Measurements from ENCODE around the gene GOLGA6L10. TPM values are rescaled to one million over a fixed set of nuclear protein-coding genes. Genes with fewer than 3 reads are reported as not detected.
A peak's percentile ranks its signal among the peaks of the same experiment; 100 is the strongest.
"Not testable (repeated sequence)": the region's sequence is repeated elsewhere in the genome, so short reads cannot be mapped to it uniquely, and the experiment has no call there.

GOLGA6L10 gene, protein sequence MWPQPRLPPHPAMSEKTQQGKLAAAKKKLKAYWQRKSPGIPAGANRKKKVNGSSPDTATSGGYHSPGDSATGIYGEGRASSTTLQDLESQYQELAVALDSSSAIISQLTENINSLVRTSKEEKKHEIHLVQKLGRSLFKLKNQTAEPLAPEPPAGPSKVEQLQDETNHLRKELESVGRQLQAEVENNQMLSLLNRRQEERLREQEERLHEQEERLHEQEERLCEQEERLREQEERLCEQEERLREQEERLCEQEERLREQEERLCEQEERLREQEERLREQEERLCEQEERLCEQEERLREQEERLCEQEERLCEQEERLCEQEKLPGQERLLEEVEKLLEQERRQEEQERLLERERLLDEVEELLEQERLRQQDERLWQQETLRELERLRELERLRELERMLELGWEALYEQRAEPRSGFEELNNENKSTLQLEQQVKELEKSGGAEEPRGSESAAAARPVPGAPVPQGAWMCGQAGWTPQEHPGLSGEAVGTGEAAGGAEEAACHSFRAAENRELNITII
- total RNA-seq, result 1 to 10 TPM in 6 of 8 experiments, under 1 TPM in 1, not detected in 1; 0.41 to 3.0 (median 1.3) TPM

DNA sequence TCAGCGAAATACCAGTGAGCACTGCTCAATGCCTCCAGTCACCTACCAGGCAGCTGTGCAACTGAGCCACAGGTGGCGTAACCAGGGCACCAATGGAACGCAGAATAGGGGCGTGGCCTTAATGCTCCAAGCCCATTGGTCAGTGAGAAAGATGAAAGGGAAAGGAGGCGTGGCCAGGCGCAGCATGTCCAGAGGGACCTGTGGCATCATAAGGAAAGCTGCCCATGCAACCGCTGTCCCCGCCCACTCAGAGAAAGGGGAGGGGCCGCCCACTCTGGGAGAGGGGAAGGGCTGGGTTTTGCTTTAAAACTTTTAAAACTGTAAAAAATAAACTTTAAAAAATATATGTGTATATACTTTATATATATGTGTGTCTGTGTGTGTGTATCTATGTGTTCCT, at the start of gene GOLGA6L10:
Gene GOLGA6L10 (minus strand): TSS at position 101 of the 400 bp plus-strand sequence. CDS start 100 bp downstream, at position 1.
- H3K27ac ChIP-seq; in situ Hi-C loops (cut with MboI; ENCODE audit: low pct_unique_long_range_greater_than_20kb in 2 of 9, low sequenced_read_pairs in 9 of 9, unreplicated experiment in 9 of 9); H3K4me1 ChIP-seq (replicated peaks in 1 of 2); ATAC-seq (replicated peaks in 6 of 8); H3K4me3 ChIP-seq: not testable (repeated sequence)
- no CpG with 5 or more reads among the region's 9 CpGs for WGBS, 10 experiments

DNA sequence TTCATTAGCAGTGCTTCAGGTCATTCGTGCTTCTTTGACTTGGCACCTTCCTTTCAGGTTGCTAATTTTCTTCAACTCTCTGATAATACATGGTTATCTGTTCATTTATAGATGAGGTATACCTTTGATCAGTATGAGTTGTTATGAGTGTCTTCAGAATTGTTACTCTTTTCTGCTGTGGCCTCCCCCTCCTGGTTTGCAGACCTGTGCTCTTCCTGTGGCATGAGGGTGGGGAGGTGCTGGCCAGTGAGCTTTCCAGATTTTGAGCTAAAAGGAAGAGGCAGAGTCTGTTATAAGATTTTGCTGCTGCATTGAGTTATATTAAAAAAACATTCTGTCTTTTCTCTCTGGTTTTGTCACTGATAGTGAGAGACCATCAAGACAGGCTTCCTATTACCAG, 49.5 kb upstream of the GOLGA6L10 start:
- Histone ChIP-seq H3K27ac (no peak overlapping the region), H3K4me1 (replicated peaks in 1 of 2) (no peaks in the 10 kb centered on the region), H3K4me3 (no peak overlapping the region)
- WGBS, 10 experiments, result no CpG with 5 or more reads among the region's 1 CpG
- in situ Hi-C loops (cut with MboI; ENCODE audit: low pct_unique_long_range_greater_than_20kb in 2 of 9, low sequenced_read_pairs in 9 of 9, unreplicated experiment in 9 of 9), result no loop called here
- ATAC-seq (replicated peaks in 6 of 8), result no peak

DNA sequence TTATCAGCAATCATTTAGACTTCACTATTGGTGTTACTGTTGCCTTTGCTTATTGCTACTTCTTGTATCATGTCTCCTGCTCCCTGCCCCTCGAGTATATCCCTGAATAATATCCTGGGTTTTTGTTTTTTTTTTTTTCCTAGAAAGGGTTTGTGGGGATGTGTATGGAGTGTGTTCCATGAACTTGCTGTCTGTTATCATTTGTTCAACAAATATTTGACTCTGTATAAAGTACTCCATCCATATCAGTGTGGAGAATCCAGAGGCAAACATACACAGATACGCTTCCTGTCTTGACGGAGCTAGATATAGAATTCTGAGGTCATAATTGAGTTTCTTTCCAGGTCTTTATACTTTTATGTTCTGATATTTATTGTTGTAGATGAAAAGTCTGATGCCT, 48.5 kb upstream of the GOLGA6L10 start:
- H3K27ac ChIP-seq, result no peak overlapping the region
- no peak overlapping the region for H3K4me3 ChIP-seq
- WGBS, 10 experiments, result 73 to 100% (median 91%) methylated on average over 1 to 3 of the region's 3 CpGs
- no peaks in the 10 kb centered on the region for H3K4me1 ChIP-seq (replicated peaks in 1 of 2)
- ATAC-seq (replicated peaks in 6 of 8), result no peak
- in situ Hi-C loops (cut with MboI; ENCODE audit: low pct_unique_long_range_greater_than_20kb in 2 of 9, low sequenced_read_pairs in 9 of 9, unreplicated experiment in 9 of 9), result no loop called here

DNA sequence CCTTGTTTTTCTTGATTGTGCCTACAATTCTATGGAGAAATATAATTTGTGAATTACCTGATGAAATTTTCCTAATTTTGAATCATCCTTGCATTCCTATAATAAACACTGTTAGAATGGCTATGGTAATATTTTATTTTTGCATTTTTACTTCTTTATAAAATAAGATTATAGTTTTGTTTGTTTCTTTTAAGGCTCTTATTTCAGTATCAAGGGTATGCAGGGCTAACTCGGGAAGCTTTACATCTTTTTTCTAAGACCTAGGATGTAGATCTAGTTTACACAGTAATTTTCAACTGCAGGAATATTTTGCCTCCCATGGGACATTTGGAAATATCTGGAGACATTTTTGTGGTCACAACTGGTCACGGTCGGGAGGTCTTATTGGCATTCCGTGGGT, 46.5 kb upstream of the GOLGA6L10 start:
- not testable (repeated sequence) for H3K4me1 ChIP-seq (replicated peaks in 1 of 2)

DNA sequence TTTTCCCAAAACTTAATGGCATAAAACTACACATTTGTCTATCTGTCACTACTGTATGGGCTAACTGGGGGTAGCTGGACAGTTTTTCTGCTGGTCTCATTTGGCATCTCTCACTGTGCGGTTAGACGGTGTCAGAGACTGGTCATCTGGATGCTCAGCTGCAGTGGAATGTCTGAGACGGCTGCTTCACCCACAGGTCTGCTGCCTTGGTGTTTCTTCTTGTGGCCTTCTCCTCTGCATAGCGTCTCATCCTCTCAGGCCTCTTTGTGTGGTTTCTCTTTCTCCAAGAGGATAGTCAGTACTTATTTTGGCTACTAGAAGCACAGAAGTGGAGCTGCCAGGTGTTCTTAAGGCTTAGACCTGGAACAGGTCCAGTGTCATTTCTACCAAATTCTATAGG, 44.4 kb upstream of the GOLGA6L10 start:
- ATAC-seq (replicated peaks in 6 of 8), result no peak
- Histone ChIP-seq H3K4me1 (replicated peaks in 1 of 2) (no peaks in the 10 kb centered on the region), H3K4me3 (no peak overlapping the region), H3K27ac (no peak overlapping the region)
- WGBS, 10 experiments, result 63 to 100% (median 100%) methylated on average over 1 to 4 of the region's 4 CpGs
- in situ Hi-C loops (cut with MboI; ENCODE audit: low pct_unique_long_range_greater_than_20kb in 2 of 9, low sequenced_read_pairs in 9 of 9, unreplicated experiment in 9 of 9), result no loop called here

More for the DNA sequence above, 46.5 kb upstream of the GOLGA6L10 start:
- in situ Hi-C loops (cut with MboI; ENCODE audit: low pct_unique_long_range_greater_than_20kb in 2 of 9, low sequenced_read_pairs in 9 of 9, unreplicated experiment in 9 of 9); ATAC-seq (replicated peaks in 6 of 8); H3K27ac ChIP-seq; H3K4me3 ChIP-seq: not testable (repeated sequence)
- 17 to 100% (median 93%) methylated on average over 1 of the region's 4 CpGs; no CpG with 5 or more reads in 6 of the 10 experiments for WGBS, 10 experiments

DNA sequence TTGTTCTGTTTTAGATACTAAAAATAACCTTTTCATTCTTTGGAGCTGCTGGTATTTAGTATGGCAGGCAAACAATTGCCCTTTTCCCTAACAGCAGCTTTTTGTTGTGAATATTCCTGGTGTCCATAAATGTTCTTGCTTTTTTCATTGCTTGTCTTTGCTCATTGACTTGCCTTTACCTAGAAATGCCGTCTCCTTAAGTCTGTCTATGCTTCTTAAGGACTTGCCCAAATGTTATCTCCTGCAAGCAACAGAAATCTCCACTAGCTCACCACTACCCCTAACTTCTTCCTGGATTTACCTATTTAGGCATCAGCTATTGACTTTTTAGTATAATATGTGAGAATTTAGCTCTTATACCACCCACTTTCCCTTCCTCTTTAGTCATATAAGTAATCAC, 42.8 kb upstream of the GOLGA6L10 start:
- WGBS, 10 experiments, result 83 to 100% (median 100%) methylated on average over 1 of the region's 1 CpG; no CpG with 5 or more reads in 2 of the 10 experiments
- in situ Hi-C loops (cut with MboI; ENCODE audit: low pct_unique_long_range_greater_than_20kb in 2 of 9, low sequenced_read_pairs in 9 of 9, unreplicated experiment in 9 of 9); H3K4me1 ChIP-seq (replicated peaks in 1 of 2); ATAC-seq (replicated peaks in 6 of 8); H3K27ac ChIP-seq; H3K4me3 ChIP-seq: not testable (repeated sequence)

DNA sequence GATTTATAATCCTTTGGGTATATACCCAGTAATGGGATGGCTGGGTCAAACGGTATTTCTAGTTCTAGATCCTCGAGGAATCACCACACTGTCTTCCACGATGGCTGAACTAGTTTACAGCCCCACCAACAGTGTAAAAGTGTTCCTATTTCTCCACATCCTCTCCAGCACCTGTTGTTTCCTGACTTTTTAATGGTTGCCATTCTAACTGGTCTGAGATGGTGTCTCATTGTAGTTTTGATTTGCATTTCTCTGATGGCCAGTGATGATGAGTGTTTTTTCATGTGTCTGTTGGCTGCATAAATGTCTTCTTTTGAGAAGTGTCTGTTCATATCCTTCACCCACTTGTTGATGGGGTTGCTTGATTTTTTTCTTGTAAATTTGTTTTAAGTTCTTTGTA, 40.9 kb upstream of the GOLGA6L10 start:
- in situ Hi-C loops (cut with MboI; ENCODE audit: low pct_unique_long_range_greater_than_20kb in 2 of 9, low sequenced_read_pairs in 9 of 9, unreplicated experiment in 9 of 9); H3K27ac ChIP-seq; H3K4me1 ChIP-seq (replicated peaks in 1 of 2); H3K4me3 ChIP-seq; ATAC-seq (replicated peaks in 6 of 8): not testable (repeated sequence)
- WGBS, 10 experiments, result 60% methylated on average over 1 of the region's 3 CpGs; no CpG with 5 or more reads in 9 of the 10 experiments

DNA sequence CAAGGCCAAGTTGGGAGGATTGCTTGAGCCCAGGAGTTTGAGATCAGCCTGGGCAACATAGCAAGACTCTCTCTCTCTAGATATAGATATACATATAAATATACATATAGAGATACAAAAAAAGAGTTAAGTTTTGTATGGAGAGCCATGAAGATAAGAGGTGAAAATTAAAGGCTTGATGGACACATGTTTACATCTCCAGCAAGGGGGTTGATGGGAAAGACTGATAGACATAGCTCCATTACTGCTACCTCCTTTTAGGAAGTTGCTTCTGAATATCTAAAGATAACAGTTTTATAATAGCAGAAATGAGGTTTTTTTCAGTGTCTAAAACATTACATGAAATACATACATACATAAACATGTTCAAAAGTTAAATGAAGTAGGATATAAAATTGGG, 37.9 kb upstream of the GOLGA6L10 start:
- in situ Hi-C loops (cut with MboI; ENCODE audit: low pct_unique_long_range_greater_than_20kb in 2 of 9, low sequenced_read_pairs in 9 of 9, unreplicated experiment in 9 of 9); H3K4me3 ChIP-seq; H3K4me1 ChIP-seq (replicated peaks in 1 of 2); ATAC-seq (replicated peaks in 6 of 8); H3K27ac ChIP-seq: not testable (repeated sequence)

DNA sequence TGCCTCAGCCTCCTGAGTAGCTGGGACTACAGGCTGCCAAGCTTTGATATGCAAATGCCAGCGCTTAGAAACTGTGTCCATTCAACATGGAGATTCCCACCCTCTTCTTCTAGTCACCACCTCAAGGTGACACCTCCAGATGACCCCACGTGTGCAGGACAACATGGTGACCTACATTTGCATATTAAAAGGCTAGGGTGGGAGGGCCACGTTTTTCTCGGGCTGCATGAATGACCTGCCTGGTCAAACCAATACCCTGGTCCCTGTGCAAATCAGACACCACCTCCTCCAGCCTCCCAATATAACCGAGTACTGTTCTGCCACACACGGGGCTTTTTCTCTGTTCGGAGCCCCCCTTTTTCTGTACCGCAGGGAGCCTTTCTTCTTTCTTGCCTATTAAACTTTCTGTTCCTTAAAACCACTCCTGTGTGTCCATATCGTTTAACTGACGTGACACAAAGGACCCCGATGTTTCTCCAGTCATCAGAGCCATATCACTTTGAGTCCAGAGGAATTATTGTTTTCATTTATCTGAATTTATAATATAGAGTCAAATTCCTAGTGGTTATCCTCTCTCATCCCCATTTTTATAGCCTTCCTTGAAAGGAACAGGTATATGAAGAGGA, 32.2 kb upstream of the GOLGA6L10 start:
- H3K27ac ChIP-seq; H3K4me1 ChIP-seq (replicated peaks in 1 of 2); in situ Hi-C loops (cut with MboI; ENCODE audit: low pct_unique_long_range_greater_than_20kb in 2 of 9, low sequenced_read_pairs in 9 of 9, unreplicated experiment in 9 of 9); ATAC-seq (replicated peaks in 6 of 8); H3K4me3 ChIP-seq: not testable (repeated sequence)
- 58 to 98% (median 69%) methylated on average over 3 to 7 of the region's 11 CpGs; no CpG with 5 or more reads in 4 of the 10 experiments for WGBS, 10 experiments

DNA sequence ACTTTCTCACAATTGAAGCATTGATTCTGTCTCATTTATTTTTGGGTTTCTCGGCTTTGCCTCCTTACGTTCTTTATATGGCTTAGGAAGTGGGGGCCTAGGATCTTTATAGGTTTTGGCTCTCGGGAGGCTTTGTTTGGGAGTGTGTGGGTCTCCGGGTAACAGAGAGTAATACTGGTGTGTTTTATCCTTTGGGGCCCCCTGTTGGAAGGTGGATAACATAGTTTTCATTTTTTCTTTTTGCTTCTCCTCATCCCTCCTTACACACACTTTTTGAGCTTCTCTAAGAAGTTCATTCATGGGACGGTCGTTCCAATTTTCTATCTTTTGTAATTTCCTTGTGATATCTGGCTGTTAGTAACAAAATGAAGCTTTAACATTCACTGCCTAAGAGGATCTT, 30.3 kb upstream of the GOLGA6L10 start:
- in situ Hi-C loops (cut with MboI; ENCODE audit: low pct_unique_long_range_greater_than_20kb in 2 of 9, low sequenced_read_pairs in 9 of 9, unreplicated experiment in 9 of 9); H3K27ac ChIP-seq; ATAC-seq (replicated peaks in 6 of 8); H3K4me1 ChIP-seq (replicated peaks in 1 of 2); H3K4me3 ChIP-seq: not testable (repeated sequence)
- 85 to 100% (median 92%) methylated on average over 2 to 5 of the region's 6 CpGs for WGBS, 10 experiments

DNA sequence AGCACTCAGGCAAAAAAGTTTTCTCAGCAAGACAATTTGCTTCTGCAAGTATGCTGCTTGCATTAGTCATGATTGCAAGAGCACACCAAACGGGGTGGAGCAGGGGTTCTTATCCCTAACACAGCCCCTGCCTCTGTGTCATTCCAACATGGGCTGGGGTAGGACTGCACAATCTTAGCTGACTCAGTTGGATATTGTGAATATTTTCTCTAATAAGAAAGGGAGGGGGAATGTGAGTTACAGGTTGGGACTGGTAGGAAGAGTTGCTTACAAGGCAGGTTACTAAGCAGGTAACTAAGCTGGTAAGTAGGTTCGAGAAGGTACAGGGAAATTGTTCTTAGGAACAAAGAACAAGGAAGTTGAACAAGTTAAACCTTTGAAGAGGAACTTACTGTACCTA, 24.4 kb upstream of the GOLGA6L10 start:
- in situ Hi-C loops (cut with MboI; ENCODE audit: low pct_unique_long_range_greater_than_20kb in 2 of 9, low sequenced_read_pairs in 9 of 9, unreplicated experiment in 9 of 9); H3K4me1 ChIP-seq (replicated peaks in 1 of 2); H3K27ac ChIP-seq; ATAC-seq (replicated peaks in 6 of 8); H3K4me3 ChIP-seq: not testable (repeated sequence)
- 71 to 100% (median 100%) methylated on average over 1 to 2 of the region's 2 CpGs; no CpG with 5 or more reads in 6 of the 10 experiments for WGBS, 10 experiments

DNA sequence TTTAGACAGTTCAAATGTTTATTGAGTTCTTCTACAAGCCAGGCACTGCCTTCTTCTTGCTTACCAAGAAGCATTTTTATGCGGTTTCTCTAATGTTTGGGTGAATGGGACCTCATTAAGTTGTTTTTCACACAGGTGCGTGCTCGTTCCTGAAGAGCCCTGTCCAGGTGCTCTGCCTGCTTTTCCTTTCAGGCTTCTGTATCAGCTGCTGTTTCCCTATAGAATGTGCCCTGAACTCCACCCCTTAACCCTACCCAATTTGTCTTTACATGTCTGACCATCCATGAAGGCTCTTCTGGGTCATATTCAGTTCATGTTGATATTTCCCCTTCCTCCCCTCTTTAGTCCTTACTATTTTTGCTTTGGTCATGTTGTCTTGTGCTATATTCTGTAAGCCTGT, 22.4 kb upstream of the GOLGA6L10 start:
- no peak for ATAC-seq (replicated peaks in 6 of 8)
- Histone ChIP-seq H3K4me3 (no peak overlapping the region), H3K27ac (no peak overlapping the region), H3K4me1 (replicated peaks in 1 of 2) (no peaks in the 10 kb centered on the region)
- in situ Hi-C loops (cut with MboI; ENCODE audit: low pct_unique_long_range_greater_than_20kb in 2 of 9, low sequenced_read_pairs in 9 of 9, unreplicated experiment in 9 of 9), result no loop called here
- WGBS, 10 experiments, result 47 to 100% (median 80%) methylated on average over 1 to 3 of the region's 3 CpGs; no CpG with 5 or more reads in 2 of the 10 experiments

DNA sequence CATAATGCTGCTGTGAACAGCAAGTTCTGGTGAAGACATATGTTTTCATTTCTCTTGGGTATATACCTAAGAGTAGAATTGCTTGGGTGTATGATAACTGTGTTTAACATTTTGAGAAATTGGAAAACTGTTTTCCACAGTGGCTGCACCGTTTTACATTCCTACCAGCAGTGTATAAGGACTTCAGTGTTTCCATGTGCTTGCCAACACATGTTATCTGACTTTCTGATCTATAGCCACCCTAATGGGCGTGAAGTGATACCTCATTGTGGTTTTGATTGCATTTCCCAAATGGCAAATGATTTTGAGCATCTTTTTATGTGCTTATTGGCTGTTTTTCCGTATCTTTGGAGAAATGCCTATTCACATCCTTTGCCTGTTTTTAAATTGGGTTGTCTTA, 18.5 kb upstream of the GOLGA6L10 start:
- H3K27ac ChIP-seq; in situ Hi-C loops (cut with MboI; ENCODE audit: low pct_unique_long_range_greater_than_20kb in 2 of 9, low sequenced_read_pairs in 9 of 9, unreplicated experiment in 9 of 9); H3K4me3 ChIP-seq; H3K4me1 ChIP-seq (replicated peaks in 1 of 2): not testable (repeated sequence)
- ATAC-seq (replicated peaks in 6 of 8), result peak in 1 of 8 experiments; percentile 74
- WGBS, 10 experiments, result no CpG with 5 or more reads among the region's 3 CpGs

All from motor neuron (in vitro differentiated cells).